Pancreas (tissue), 10 donors: Measurements from ENCODE around the gene EYA4. TPM values are rescaled to one million over a fixed set of nuclear protein-coding genes. Genes with fewer than 3 reads are reported as not detected.

Experiments
- ATAC-seq, 4 donors: fragments of 200-7000 bp; cut with Tn5 transposase; one replicate each; pipeline versions ENCODE4 v1.8.0 to v1.9.1; 2020; ENCODE audit warnings: mild to moderate bottlenecking in 4 of 4, moderate library complexity in 4 of 4
- DNase-seq, 6 donors: peaks; one replicate each; pipeline ENCODE4 v3.0.0-alpha.2; 2020
- FAIRE-seq: peaks from 2 replicates; lab custom pipeline; 2012; peaks lifted over from hg19 to GRCh38; lab: Jason Lieb, UNC
- H3K27ac ChIP-seq, 4 donors: fragments of 200-600 bp; sonication (generic); 1 replicate in 3 of 4; 2 replicates in 1 of 4; pipeline versions ENCODE4 v1.5.0 to v1.8.0; 2020
- H3K27me3 ChIP-seq, 4 donors: fragments of 200-600 bp; one replicate each; pipeline ENCODE4 v1.8.0; 2021
- H3K36me3 ChIP-seq, 3 donors: fragments of 200-600 bp; sonication (generic) in 1 of 3; one replicate each; pipeline versions ENCODE4 v1.5.0 to v1.8.0; 2020 to 2021
- H3K4me1 ChIP-seq, 3 donors: fragments of 200-600 bp; one replicate each; pipeline ENCODE4 v1.8.0; 2021
- H3K4me3 ChIP-seq, 4 donors: fragments of 200-600 bp; sonication (generic) in 2 of 4; one replicate each; pipeline versions ENCODE4 v1.5.0 to v1.8.0; 2020 to 2021
- H3K9me3 ChIP-seq, 4 donors: fragments of 200-600 bp; one replicate each; pipeline ENCODE4 v1.8.0; 2021
- WGBS, 2 donors: extraction: QIAGEN DNeasy Blood & Tissue Kit; methylation state at CpG; one replicate each; pipeline ENCODE4 v1.1.7; 2013; 5-methylcytosine and 5-hydroxymethylcytosine counted together
- intact Hi-C, 3 donors: fragments of 100-400 bp; cut with DNase I; formaldehyde crosslinking; loops; one replicate each; pipeline versions ENCODE4 v1.11.1 to v1.14.2; 2022
- polyA plus RNA-seq, 2 donors: library from polyadenylated mRNA; stranded (reverse); fragments of 200-250 nt; gene quantifications; one replicate each; pipeline ENCODE4 v1.2.3, GENCODE V29; 2013
- total RNA-seq, 6 donors: library from RNA; stranded (reverse); fragmentation: NEBNext Ultra II Directional in 4 of 6; extraction: Animal tissue kit (Norgen Biotek cat#: 25700) in 4 of 6; gene quantifications; one replicate each; pipeline versions ENCODE4 v1.2.1 to v1.2.4, GENCODE V29; 2021 to 2023
- TF ChIP-seq, protein P1 (sequence below), 4 donors: fragments of 200-600 bp; sonication (generic) in 3 of 4; IDR thresholded peaks; one replicate each; pipeline versions ENCODE4 v1.5.0 to v1.8.0; 2021; ENCODE audit warnings: antibody characterized with exemption in 4 of 4
- donor health status: healthy with polysubstance abuse.
- donor health status: DM: no; HTN: no; CAD: no; lungs with moderate emphysema.
- donor health status: DM: no; HTN: no; CAD: no.
- donor health status: control.
- donor health status: control.
- donor health status: Bipolar disorder and iron deficiency.
- donor health status: DM: yes; HTN: yes; CAD: no.
- donor health status: DM: no; HTN: no; CAD: no.
- donor health status: DM: no; HTN: no; CAD: no.
- donor health status: DM: yes; HTN: yes; CAD: no.

The EYA4 gene
- total and polyA plus RNA-seq, 8 donors: 0.08 to 1.3 (median 0.19) TPM

- ATAC-seq: peak; percentile 53 to 92 (median 85)
- WGBS, 2 donors: 5 to 6% methylated on average over 18 of the region's 18 CpGs
- Histone ChIP-seq H3K4me1 (no peaks in the 10 kb centered on the region), H3K9me3 (no peaks in the 10 kb centered on the region), H3K27ac (no peak overlapping the region), H3K4me3 (peak overlapping the region in 1 of 4 donors; percentile 23), H3K27me3 (peaks cover 0 to 3% (median 0%) of the 10 kb centered on the region in 4 donors), H3K36me3 (no peaks in the 10 kb centered on the region)
- peak; percentile 80 for FAIRE-seq
- intact Hi-C loops: loop anchor here in 2 of 3 donors (5.0 to 10.0 kb wide), 3 partner anchors 346 to 526 kb away; no protein-coding TSS in a partner anchor
- TF ChIP-seq, protein P1, sequence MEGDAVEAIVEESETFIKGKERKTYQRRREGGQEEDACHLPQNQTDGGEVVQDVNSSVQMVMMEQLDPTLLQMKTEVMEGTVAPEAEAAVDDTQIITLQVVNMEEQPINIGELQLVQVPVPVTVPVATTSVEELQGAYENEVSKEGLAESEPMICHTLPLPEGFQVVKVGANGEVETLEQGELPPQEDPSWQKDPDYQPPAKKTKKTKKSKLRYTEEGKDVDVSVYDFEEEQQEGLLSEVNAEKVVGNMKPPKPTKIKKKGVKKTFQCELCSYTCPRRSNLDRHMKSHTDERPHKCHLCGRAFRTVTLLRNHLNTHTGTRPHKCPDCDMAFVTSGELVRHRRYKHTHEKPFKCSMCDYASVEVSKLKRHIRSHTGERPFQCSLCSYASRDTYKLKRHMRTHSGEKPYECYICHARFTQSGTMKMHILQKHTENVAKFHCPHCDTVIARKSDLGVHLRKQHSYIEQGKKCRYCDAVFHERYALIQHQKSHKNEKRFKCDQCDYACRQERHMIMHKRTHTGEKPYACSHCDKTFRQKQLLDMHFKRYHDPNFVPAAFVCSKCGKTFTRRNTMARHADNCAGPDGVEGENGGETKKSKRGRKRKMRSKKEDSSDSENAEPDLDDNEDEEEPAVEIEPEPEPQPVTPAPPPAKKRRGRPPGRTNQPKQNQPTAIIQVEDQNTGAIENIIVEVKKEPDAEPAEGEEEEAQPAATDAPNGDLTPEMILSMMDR (IDR thresholded peaks at IDR 0.05): peak; percentile 44 to 79 (median 73)
- DNase-seq: no peak
Measured at GRCh38 chr6:133568970-133569889, 328.1 kb downstream of the EYA4 start.

- intact Hi-C loops: no loop called here
- H3K27me3 ChIP-seq: peaks cover 0 to 3% (median 0%) of the 10 kb centered on the region in 4 donors
- H3K9me3 ChIP-seq: no peaks in the 10 kb centered on the region
- H3K4me3 ChIP-seq: no peak overlapping the region
- TF ChIP-seq, protein P1 (IDR thresholded peaks at IDR 0.05): no peak
- no peaks in the 10 kb centered on the region for H3K4me1 ChIP-seq
- H3K36me3 ChIP-seq: no peaks in the 10 kb centered on the region
- WGBS, 2 donors: 50 to 74% methylated on average over 3 of the region's 3 CpGs
- DNase-seq: no peak
- no peak for ATAC-seq
- H3K27ac ChIP-seq: no peak overlapping the region
- no peak for FAIRE-seq
Measured at GRCh38 chr6:133571681-133572080, 330.5 kb downstream of the EYA4 start.

GRCh38 chr6:133577851-133578250 is 336.7 kb downstream of the EYA4 start:
- no peak for FAIRE-seq
- Histone ChIP-seq H3K4me3 (no peak overlapping the region), H3K27ac (no peak overlapping the region), H3K9me3 (no peaks in the 10 kb centered on the region), H3K36me3 (no peaks in the 10 kb centered on the region), H3K4me1 (no peaks in the 10 kb centered on the region), H3K27me3 (no peaks in the 10 kb centered on the region)
- WGBS, 2 donors: 3 to 83% methylated on average over 1 of the region's 1 CpG
- TF ChIP-seq, protein P1 (IDR thresholded peaks at IDR 0.05): no peak
- no peak for ATAC-seq
- no peak for DNase-seq
- intact Hi-C loops: no loop called here
